ENCODE measurements around the gene CASKIN1.

The CASKIN1 gene

GRCh38 chr16:2233872-2234812 lies 37.7 kb upstream of the CASKIN1 start:
- DNase-seq (ENCODE audit: low read depth in 2 of 2) = no peak

- DNase-seq (ENCODE audit: low read depth in 2 of 2) = no peak
Observed at GRCh38 chr16:2233046-2233775, 36.8 kb upstream of the CASKIN1 start.

GRCh38 chr16:2232094-2232990 lies 35.9 kb upstream of the CASKIN1 start:
- no peak for DNase-seq (ENCODE audit: low read depth in 2 of 2)

GRCh38 chr16:2231016-2231931 lies 34.9 kb upstream of the CASKIN1 start:
- DNase-seq (ENCODE audit: low read depth in 2 of 2) = no peak

- DNase-seq (ENCODE audit: low read depth in 2 of 2) = no peak
Observed at GRCh38 chr16:2230376-2230775, 34.0 kb upstream of the CASKIN1 start.

GRCh38 chr16:2229632-2230250 lies 33.3 kb upstream of the CASKIN1 start:
- no peak for DNase-seq (ENCODE audit: low read depth in 2 of 2)

GRCh38 chr16:2229091-2229490 lies 32.7 kb upstream of the CASKIN1 start:
- no peak for DNase-seq (ENCODE audit: low read depth in 2 of 2)

GRCh38 chr16:2228161-2228824 lies 31.9 kb upstream of the CASKIN1 start:
- no peak for DNase-seq (ENCODE audit: low read depth in 2 of 2)

- no peak for DNase-seq (ENCODE audit: low read depth in 2 of 2)
Observed at GRCh38 chr16:2226918-2227317, 30.5 kb upstream of the CASKIN1 start.

GRCh38 chr16:2226245-2226793 lies 29.9 kb upstream of the CASKIN1 start:
- DNase-seq (ENCODE audit: low read depth in 2 of 2) = no peak

- DNase-seq (ENCODE audit: low read depth in 2 of 2) = no peak
Observed at GRCh38 chr16:2223942-2224486, 27.6 kb upstream of the CASKIN1 start.

- DNase-seq (ENCODE audit: low read depth in 2 of 2) = peak; percentile 98 to 99
Observed at GRCh38 chr16:2223221-2223941, 27.0 kb upstream of the CASKIN1 start, which contains the start of gene E4F1. Gene E4F1, plus strand, starts transcription at chr16:2223591. Its CDS starts 23 bp downstream, at chr16:2223614.

GRCh38 chr16:2216330-2216729 lies 19.9 kb upstream of the CASKIN1 start:
- DNase-seq (ENCODE audit: low read depth in 2 of 2) = no peak

GRCh38 chr16:2214719-2214968 lies 18.2 kb upstream of the CASKIN1 start, which contains the start of gene PGP:
Gene PGP, minus strand, starts transcription at chr16:2214840. Its CDS starts 63 bp downstream, at chr16:2214777.
- no peak for DNase-seq (ENCODE audit: low read depth in 2 of 2)

- DNase-seq (ENCODE audit: low read depth in 2 of 2) = no peak
Observed at GRCh38 chr16:2213817-2214718, 17.7 kb upstream of the CASKIN1 start.

GRCh38 chr16:2212362-2213324 lies 16.2 kb upstream of the CASKIN1 start:
- DNase-seq (ENCODE audit: low read depth in 2 of 2) = no peak
